Mesenteric fat pad (tissue), 1 donor: ENCODE data around the gene SMYD3. TPM values are rescaled to one million over a fixed set of nuclear protein-coding genes. Genes with fewer than 3 reads are reported as not detected.
"Not testable (repeated sequence)": the region's sequence is repeated elsewhere in the genome, so short reads cannot be mapped to it uniquely, and the experiment has no call there.

Source experiments
- DNase-seq: peaks from one replicate; pipeline ENCODE4 v3.0.0-alpha.2; 2020; ENCODE audit warnings: low spot score
- total RNA-seq: library from RNA; stranded (reverse); fragmentation: NEBNext Ultra II Directional; extraction: Animal tissue kit (Norgen Biotek cat#: 25700); gene quantifications from one replicate; pipeline ENCODE4 v1.2.1, GENCODE V29; 2021
- donor health status: DM: yes; HTN: yes; CAD: no.

The SMYD3 gene
- total RNA-seq, 1 donor from 2014 or later = 12.4 TPM

- no peak for DNase-seq
Measured at GRCh38 chr1:246364415-246364941, 142.6 kb downstream of the SMYD3 start.

GRCh38 chr1:246357014-246357598, 150.0 kb downstream of the SMYD3 start:
- not testable (repeated sequence) for DNase-seq

GRCh38 chr1:246355411-246356230, 151.5 kb downstream of the SMYD3 start:
- DNase-seq = no peak

GRCh38 chr1:246351721-246352120, 155.4 kb downstream of the SMYD3 start:
- DNase-seq = no peak

- no peak for DNase-seq
Measured at GRCh38 chr1:246350745-246351144, 156.3 kb downstream of the SMYD3 start.

GRCh38 chr1:246343937-246344336, 163.1 kb downstream of the SMYD3 start:
- no peak for DNase-seq

DNA sequence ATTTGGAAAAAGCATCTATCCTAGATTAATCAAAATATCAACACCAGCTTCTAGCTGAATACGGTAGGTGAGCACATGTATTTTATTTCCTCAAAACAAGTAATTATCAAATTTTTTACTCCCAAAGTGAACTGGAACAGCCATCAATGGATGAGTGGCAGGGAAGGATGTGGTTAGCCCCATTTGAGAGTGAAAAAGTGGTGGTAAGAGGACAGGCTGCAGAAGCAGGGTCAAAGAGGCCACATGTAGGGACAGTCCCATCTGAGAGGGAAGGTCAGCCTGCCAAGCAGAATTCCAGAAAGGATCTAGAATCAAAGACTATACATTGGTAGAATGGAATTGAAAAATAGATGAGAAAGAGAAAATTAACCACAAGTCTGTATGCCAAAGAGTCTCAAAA, 163.8 kb downstream of the SMYD3 start:
- DNase-seq = no peak

GRCh38 chr1:246338546-246338945, 168.5 kb downstream of the SMYD3 start:
- no peak for DNase-seq

DNA sequence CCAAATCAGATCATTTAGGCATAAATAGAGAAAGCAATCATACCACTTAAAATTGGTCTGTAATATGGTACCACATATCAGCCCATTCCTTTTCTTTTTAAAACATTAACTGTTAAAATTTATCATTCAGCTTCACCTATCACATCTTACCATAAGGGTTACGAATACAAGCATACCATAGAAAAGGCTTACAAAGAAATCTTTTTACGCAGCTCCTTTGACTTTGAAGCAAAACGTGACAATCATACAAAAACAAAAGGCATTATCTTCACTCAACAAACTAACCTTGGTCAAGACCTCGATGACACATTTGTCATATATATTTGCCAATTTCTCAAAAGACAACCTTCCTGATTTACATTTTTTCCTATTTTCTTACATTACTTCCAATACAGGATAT, 169.0 kb downstream of the SMYD3 start:
- no peak for DNase-seq

DNA sequence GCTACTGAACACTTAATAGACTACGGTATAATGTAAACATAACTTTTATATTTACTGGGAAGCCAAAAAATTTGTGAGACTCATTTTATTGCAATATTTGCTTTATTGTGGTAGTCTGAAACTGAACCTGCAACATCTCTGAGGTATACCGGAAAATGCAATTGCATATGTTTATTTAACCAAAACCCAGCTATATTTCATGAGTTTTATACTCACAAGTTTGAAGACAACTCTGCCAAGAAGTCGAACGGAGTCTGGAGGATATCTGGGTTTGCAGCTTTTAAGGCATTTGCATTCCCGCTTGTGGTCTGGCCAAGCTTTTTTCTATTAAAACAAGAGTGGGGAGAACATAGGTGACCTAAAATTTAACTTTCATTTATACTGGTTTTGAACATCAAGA, 171.9 kb downstream of the SMYD3 start:
- DNase-seq = no peak

DNA sequence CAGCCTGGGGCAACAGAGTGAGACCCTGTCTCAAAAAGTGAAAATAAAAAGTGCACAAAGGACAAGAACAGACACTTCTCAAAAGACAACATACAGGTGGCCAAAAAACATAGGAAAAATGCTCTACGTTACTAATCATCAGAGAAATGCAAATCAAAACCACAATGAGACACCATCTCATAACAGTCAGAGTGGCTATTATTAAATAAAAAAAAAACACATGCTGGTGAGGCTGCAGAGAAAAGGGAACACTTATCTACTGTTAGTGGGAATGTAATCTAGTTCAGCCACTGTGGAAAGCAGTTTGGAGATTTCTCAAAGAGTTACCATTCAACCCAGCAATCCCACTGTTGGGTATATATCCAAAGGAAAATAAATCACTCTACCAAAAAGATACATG, 173.2 kb downstream of the SMYD3 start:
- no peak for DNase-seq

DNA sequence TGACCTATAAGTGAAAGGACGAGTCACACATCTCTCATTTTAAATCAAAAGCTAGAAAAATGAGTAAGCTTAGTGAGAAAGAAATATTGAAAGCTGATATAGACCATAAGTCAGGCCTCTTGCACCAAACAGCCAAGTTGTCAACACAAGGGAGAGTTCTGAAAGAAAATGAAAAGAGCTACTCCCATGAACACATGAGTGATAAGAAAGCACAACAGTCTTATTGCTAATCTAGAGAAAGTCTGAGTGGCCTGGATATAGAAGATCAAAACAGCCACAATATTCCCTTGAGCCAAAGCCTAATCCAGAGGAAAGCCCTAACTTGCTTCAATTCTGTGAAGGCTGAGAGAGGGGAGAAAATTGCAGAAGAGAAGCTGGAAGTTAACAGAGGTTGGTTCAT, 175.0 kb downstream of the SMYD3 start:
- no peak for DNase-seq

DNA sequence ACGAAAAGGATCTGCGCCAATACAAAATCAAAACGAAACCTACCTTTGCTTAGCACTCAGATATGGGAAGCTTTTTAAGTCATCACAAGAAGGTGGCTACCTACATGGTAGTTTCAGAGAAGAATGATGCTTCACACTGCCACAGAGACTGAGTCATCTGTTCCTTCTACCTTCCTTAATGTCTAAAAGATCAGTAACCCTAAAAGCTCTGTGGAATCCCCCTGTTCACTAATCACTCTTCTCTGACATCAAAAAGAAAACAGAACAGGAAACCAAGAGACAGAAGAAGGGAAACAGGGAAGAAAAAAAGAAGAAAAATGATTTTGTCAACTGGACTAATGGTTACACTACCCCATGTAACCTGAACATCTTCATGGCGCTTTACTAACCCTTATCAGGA, 177.2 kb downstream of the SMYD3 start:
- DNase-seq = no peak

GRCh38 chr1:246329292-246329691, 177.8 kb downstream of the SMYD3 start:
- not testable (repeated sequence) for DNase-seq

DNA sequence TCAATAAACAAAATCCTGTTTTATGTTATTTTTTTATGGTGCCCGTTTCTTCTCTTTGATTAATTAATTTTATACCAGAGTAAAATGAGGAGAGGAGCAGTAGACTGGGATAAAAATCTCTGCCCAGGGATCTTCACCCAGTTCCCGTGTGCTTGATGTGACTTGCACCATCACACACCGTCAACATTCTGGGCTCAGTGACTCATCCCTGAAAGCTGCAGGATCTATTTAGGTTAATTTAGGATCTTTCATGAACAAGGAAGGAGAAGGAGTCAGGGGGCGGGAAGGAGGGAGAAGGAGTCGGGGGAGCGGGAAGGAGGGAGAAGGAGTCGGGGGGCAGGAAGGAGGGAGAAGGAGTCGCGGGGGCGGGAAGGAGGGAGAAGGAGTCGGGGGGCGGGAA, 182.4 kb downstream of the SMYD3 start:
- no peak for DNase-seq

DNA sequence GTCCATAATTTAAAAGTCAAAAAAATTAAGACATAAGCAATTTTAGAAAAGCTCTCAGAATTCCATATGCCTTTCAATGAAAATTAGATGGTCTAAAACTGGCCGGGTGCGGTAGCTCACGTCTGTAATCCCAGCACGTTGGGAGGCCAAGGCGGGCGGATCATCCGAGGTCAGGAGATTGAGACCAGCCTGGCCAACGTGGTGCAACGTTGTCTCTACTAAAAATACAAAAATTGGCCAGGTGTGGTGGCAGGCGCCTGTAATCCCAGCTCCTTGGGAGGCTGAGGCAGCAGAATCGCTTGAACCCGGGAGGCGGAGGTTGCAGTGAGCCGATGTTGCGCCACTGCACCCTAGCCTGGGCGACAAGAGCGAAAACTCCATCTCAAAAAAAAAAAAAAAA, 183.0 kb downstream of the SMYD3 start:
- not testable (repeated sequence) for DNase-seq

GRCh38 chr1:246320286-246320685, 186.8 kb downstream of the SMYD3 start:
- no peak for DNase-seq

- no peak for DNase-seq
Measured at GRCh38 chr1:246319083-246319714, 187.9 kb downstream of the SMYD3 start.

GRCh38 chr1:246318622-246319021, 188.5 kb downstream of the SMYD3 start:
- no peak for DNase-seq

DNA sequence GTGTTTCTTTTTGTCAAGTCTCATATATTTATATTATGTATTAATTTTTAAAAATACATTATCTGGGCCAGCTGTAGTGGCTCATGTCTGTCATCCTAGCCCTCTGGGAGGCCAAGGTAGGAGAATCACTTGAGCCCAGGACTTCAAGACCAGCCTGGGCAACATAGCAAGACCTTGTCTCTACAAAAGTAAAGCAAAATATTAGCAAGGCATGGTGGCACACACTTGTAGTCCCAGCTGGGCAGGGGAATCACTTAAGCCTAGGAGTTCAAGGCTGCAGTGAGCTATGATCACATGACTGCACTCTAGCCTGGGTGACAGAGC, 189.1 kb downstream of the SMYD3 start:
- DNase-seq = no peak

DNA sequence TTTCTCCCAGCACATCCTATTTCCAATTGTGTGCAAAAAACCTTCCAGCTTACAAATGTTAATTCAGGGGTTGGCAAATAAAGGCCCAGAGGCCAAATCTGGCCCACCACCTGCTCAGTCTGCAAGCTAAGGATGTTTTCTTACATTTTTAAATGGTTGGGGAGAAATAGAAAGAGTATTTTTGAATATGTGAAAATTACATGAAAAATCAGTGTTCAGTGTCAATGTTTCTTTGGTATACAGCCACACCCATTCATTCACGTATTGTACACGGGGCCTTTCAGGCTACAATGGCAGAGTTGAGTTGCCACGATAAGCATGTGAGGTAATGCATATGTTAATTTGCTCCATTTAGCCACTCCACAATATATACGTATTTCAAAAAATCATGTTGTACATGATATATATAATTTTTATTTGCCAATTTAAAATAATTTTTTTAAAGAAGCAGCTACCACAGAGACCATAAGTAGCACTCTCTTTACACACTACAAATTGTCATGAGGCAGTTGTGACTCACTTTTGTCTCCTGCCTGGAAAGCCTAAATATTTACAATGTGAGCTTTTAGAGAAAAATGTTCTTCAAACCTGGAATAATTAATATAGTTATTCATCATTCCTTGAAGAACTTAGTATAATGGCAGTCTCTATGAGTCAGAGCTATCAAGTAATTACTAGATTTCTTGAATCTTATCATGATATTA, 189.6 kb downstream of the SMYD3 start:
- DNase-seq = no peak

DNA sequence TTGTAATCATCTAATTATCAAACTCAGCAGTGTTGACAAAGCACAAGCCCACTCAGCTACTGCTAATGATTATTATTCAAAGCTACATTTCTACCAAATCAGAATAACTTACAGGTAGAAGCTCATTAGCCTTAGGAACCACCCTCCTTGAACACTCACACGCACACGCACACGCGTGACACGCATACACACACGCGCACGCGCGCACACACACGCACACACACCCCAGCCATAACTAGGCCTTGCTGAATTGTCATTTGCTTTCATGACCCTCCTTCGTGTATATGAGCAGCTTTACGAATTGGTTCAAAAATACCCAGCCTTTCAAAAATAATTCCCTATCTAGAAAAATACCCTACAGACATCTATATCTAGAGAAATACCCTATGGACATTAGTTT, 195.6 kb downstream of the SMYD3 start:
- no peak for DNase-seq
